Muscle of leg (tissue), 11 donors: ENCODE results near the gene SNRPA. TPM values are rescaled to one million over a fixed set of nuclear protein-coding genes. Genes with fewer than 3 reads are reported as not detected.

ENCODE experiments used
- DNase-seq: peaks from one replicate; pipeline ENCODE4 v3.0.0; 2013
- H3K27ac ChIP-seq: one replicate; pipeline ENCODE4 v1.5.1; 2013; ENCODE audit warnings: mild to moderate bottlenecking, low read length, control low read depth
- H3K27me3 ChIP-seq: one replicate; pipeline ENCODE4 v1.6.1; 2013; ENCODE audit warnings: low read length; ENCODE audit not compliant: control insufficient read depth, insufficient read depth
- H3K36me3 ChIP-seq: one replicate; pipeline ENCODE4 v1.6.1; 2013; ENCODE audit warnings: low read length; ENCODE audit not compliant: control insufficient read depth, insufficient read depth
- H3K4me1 ChIP-seq: one replicate; pipeline ENCODE4 v1.6.1; 2013; ENCODE audit warnings: low read length; ENCODE audit not compliant: control insufficient read depth, insufficient read depth
- H3K4me3 ChIP-seq: one replicate; pipeline ENCODE4 v1.5.1; 2013; ENCODE audit warnings: low read length, control low read depth
- H3K9me3 ChIP-seq: replicated peaks from 2 replicates; pipeline ENCODE4 v1.6.1; 2013; ENCODE audit warnings: low read depth, low read length; ENCODE audit not compliant: control insufficient read depth
- WGBS: methylation state at CpG from one replicate; pipeline ENCODE4 v1.1.5; 2013; ENCODE audit warnings: missing lambda C conversion rate; ENCODE audit not compliant: insufficient coverage; 5-methylcytosine and 5-hydroxymethylcytosine counted together
- polyA plus RNA-seq, 8 donors: library from polyadenylated mRNA; unstranded; fragments of 120-200 nt; gene quantifications; one replicate each; pipeline versions ENCODE4 v1.2.1 to v1.2.3, GENCODE V29; 2013; ENCODE audit warnings: inconsistent platforms in 1 of 8, low replicate concordance in 1 of 8; ENCODE audit not compliant: insufficient read length in 8 of 8, insufficient read depth in 1 of 8
- total RNA-seq: library from RNA; stranded (reverse); fragments of 120-200 nt; gene quantifications from one replicate; pipeline ENCODE4 v1.2.4, GENCODE V29; 2013

SNRPA gene
- total and polyA plus RNA-seq, 9 donors = 27.0 to 88.4 (median 73.2) TPM

DNA sequence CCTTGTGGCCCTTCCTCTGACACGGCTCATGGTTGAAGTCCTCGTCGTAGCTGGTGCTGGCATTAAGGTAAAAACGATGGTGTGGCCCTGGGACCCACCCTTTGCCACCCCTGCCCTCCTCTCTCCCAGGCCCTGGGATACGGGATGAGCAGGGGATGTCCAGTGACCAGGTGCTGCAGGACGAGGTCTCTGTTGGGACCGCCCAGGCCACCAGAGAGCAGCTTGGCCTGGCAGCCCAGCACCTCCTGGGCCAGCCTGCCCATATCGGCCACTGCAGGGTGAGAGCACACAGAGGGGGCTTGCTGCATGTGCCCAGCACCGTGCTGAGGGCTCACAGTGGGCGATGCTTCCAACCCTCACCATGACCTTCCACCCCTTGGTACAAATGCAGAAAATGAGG, 7.1 kb upstream of the SNRPA start:
- H3K4me3 ChIP-seq = no peak overlapping the region
- no peaks in the 10 kb centered on the region for H3K9me3 ChIP-seq
- H3K4me1 ChIP-seq = peaks cover 12% of the 10 kb centered on the region
- no peak for DNase-seq
- no peak overlapping the region for H3K27ac ChIP-seq
- no peaks in the 10 kb centered on the region for H3K27me3 ChIP-seq
- 92% methylated on average over 6 of the region's 10 CpGs for WGBS
- H3K36me3 ChIP-seq = peaks cover 20% of the 10 kb centered on the region

DNA sequence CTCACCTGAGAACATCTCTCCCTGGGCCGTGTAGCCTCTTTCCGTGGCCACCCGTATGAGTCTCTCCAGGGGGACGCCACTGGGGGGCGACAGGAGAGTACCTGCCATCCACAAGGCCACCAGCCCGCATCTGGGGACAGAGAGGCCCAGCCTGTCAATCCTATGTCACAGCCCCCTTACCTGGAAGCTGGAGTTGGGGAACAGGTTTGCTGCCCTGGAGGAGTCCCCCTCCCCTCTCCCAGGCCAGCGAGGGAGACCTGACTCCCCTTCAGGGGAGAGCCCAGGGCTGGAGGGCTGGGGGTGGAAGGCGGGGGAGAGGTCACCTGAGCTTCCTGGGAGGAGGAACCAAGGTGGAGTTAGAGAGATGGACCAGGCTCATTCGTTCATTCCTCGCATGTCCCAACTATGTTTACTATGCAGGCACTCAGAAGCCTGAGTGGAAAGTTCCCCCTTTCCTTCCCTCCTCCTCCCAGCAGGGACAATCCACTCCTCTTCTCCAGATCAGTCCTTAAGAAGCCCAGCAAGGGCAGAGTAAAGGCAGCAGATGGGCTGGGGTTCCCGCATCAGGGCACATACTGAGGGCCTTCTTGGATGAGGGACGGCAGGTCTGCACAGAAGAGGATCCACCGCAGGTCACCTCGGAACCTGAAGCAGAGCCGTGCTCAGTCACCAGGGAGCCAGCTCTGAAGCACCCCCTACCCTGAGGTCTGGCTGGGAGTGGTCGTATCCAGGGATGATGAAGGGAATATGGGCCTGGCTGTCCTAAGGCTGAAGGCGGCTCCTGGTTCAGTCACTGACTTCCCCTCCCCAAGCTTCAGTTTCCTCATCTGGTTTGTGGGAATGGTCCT, 6.2 kb upstream of the SNRPA start:
- Histone ChIP-seq H3K4me1 (peaks cover 20% of the 10 kb centered on the region), H3K4me3 (no peak overlapping the region), H3K27me3 (no peaks in the 10 kb centered on the region), H3K36me3 (peaks cover 12% of the 10 kb centered on the region), H3K27ac (no peak overlapping the region), H3K9me3 (no peaks in the 10 kb centered on the region)
- no peak for DNase-seq
- 77% methylated on average over 7 of the region's 17 CpGs for WGBS

DNA sequence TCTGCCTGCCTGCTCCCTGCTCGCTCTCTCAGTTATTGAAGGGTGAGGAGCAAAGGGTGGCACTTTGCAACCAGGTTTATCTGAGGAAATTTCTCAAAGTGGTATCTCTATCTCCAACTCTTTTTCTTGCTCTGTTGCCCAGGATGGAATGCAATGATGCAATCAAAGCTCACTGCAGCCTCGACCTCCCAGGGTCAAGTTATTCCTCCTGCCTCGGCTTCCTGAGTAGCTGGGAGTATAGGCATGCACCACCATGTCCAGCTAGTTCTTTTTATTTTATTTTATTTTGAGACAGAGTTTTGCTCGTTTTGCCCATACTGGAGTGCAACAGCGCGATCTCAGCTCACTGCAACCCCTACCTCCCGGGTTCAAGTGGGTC, 5.6 kb upstream of the SNRPA start:
- no peak for DNase-seq
- H3K9me3 ChIP-seq = no peaks in the 10 kb centered on the region
- peaks cover 5% of the 10 kb centered on the region for H3K36me3 ChIP-seq
- H3K4me1 ChIP-seq = peaks cover 20% of the 10 kb centered on the region
- H3K27me3 ChIP-seq = no peaks in the 10 kb centered on the region
- H3K27ac ChIP-seq = no peak overlapping the region
- 100% methylated on average over 1 of the region's 7 CpGs for WGBS
- H3K4me3 ChIP-seq = no peak overlapping the region

- H3K27me3 ChIP-seq = no peaks in the 10 kb centered on the region
- no peaks in the 10 kb centered on the region for H3K9me3 ChIP-seq
- no peak overlapping the region for H3K4me3 ChIP-seq
- WGBS = no CpG with 5 or more reads among the region's 7 CpGs
- H3K36me3 ChIP-seq = no peaks in the 10 kb centered on the region
- H3K4me1 ChIP-seq = peaks cover 24% of the 10 kb centered on the region
- DNase-seq = no peak
- H3K27ac ChIP-seq = no peak overlapping the region
These were observed 3.5 kb upstream of the SNRPA start for GRCh38 chr19:40747536-40747935.

GRCh38 chr19:40750058-40750873, 737 bp upstream of the SNRPA start, which contains the start of gene ACTMAP:
Gene ACTMAP, minus strand, starts transcription at chr19:40750477. Its CDS starts 674 bp downstream, at chr19:40749803.
- Histone ChIP-seq H3K36me3 (peaks cover 11% of the 10 kb centered on the region), H3K4me1 (peaks cover 27% of the 10 kb centered on the region), H3K4me3 (peak within 1 kb of the TSS; percentile 73), H3K27me3 (no peaks in the 10 kb centered on the region), H3K9me3 (no peaks in the 10 kb centered on the region), H3K27ac (peak within 1 kb of the TSS; percentile 97)
- DNase-seq = peak; percentile 100
- under 1% methylated on average over 31 of the region's 43 CpGs for WGBS

- 83% methylated on average over 4 of the region's 12 CpGs for WGBS
- no peaks in the 10 kb centered on the region for H3K9me3 ChIP-seq
- H3K4me3 ChIP-seq = peak overlapping the region; percentile 73
- H3K27me3 ChIP-seq = no peaks in the 10 kb centered on the region
- no peak for DNase-seq
- H3K27ac ChIP-seq = no peak overlapping the region
- peaks cover 31% of the 10 kb centered on the region for H3K36me3 ChIP-seq
- H3K4me1 ChIP-seq = peaks cover 27% of the 10 kb centered on the region
These were observed 1.3 kb downstream of the SNRPA start for GRCh38 chr19:40752257-40752781.

DNA sequence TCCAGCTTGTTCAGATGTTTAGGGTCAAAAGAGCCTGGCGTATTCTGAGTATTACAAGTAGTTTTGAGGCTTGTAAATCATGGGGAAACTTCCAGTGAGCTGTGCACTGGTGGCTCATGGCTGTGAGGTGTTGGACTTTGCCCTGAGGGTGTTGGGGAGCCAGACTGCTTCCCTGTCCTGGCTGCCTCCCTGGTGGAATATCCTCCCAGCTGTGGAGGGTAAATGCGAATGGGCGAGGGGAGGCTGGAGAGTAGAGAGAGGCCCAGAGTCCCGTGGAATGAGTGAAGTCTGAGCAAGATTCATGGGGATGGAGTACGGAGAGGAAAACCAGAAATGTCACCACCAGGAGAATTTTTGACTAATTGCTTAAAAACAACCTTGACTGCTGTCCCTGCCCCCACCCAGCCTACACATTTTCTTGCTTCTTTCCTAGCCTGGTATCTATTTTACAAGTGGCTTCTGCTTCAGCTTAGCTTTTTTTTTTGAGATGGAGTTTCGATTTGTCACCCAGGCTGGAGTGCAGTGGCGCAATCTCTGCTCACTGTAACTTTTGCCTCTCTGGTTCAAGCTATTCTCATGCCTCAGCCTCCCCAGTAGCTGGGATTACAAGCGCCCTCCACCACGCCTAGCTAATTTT, 3.7 kb downstream of the SNRPA start:
- H3K27me3 ChIP-seq = no peaks in the 10 kb centered on the region
- no peak overlapping the region for H3K4me3 ChIP-seq
- DNase-seq = no peak
- peaks cover 48% of the 10 kb centered on the region for H3K36me3 ChIP-seq
- H3K4me1 ChIP-seq = peaks cover 17% of the 10 kb centered on the region
- 93% methylated on average over 6 of the region's 9 CpGs for WGBS
- H3K27ac ChIP-seq = no peak overlapping the region
- H3K9me3 ChIP-seq = no peaks in the 10 kb centered on the region

DNA sequence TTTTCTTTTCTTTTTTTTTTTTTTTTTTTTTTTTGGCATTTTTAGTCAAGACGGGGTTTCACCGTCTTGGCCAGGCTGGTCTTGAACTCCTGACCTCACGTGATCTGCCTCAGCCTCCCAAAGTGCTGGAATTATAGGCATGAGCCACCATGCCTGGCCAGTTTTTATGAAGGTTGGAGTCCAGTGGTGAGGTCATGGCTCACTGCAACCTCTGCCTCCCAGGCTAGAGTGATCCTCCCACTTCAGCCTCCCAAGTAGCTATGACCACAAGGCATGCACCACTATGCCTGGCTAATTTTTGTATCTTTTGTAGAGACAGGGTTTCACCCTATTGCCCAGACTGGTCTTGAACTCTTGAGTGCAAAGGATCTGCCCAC, 4.2 kb downstream of the SNRPA start:
- Histone ChIP-seq H3K9me3 (no peaks in the 10 kb centered on the region), H3K27me3 (no peaks in the 10 kb centered on the region), H3K4me1 (peaks cover 13% of the 10 kb centered on the region), H3K4me3 (no peak overlapping the region), H3K27ac (no peak overlapping the region), H3K36me3 (peaks cover 53% of the 10 kb centered on the region)
- DNase-seq = no peak
- WGBS = no CpG with 5 or more reads among the region's 3 CpGs

- no peak for DNase-seq
- Histone ChIP-seq H3K36me3 (peaks cover 58% of the 10 kb centered on the region), H3K27ac (no peak overlapping the region), H3K4me1 (peaks cover 13% of the 10 kb centered on the region), H3K9me3 (no peaks in the 10 kb centered on the region), H3K27me3 (no peaks in the 10 kb centered on the region), H3K4me3 (no peak overlapping the region)
- 100% methylated on average over 3 of the region's 8 CpGs for WGBS
These were observed 4.8 kb downstream of the SNRPA start for GRCh38 chr19:40755791-40756190.
